Measurements from ENCODE around the gene LTBP1. TPM values are rescaled to one million over a fixed set of nuclear protein-coding genes. Genes with fewer than 3 reads are reported as not detected.

LTBP1 gene
- total RNA-seq, 1 experiment from 2014 or later, result 28.5 TPM

DNA sequence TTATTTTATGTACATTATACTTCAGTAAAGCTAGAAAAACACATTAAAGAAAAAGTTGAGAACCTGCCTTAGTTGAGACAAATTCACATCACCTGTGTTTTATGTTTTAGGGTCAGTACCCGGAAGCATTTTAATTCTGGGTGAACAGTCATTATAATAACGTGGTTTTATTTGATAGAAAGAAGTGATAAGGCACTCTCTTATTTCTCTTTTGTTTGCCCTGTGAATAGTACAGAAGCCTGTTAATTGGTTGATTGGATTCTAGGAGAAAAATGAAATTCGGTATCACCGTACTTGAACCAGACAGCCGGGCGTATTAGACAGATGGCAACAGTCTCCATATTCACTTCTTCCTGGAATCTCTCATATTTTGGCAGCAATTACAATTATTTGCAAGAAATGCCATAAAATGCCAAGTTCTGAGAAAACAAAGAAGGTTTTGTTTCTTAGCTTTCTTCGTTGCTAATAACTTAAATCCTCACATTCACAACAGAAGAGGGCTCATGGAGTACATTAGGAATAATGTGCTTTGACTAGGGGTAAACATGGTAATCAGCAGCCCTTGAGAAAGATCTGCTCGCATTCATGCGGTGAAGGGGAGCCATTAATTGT lies 361.0 kb downstream of the LTBP1 start:
- Histone ChIP-seq H3T11ph (ENCODE audit: low read length) (no peak overlapping the region), H2BK120ac (ENCODE audit: low read depth, low read length, poor library complexity, severe bottlenecking) (no peak overlapping the region), H3K4ac (ENCODE audit: low read depth, low read length) (no peak overlapping the region), H3K9ac (ENCODE audit: extremely low read depth, insufficient read length, low read length) (no peak overlapping the region), H3K56ac (ENCODE audit: insufficient read length, low read depth, low read length) (no peak overlapping the region), H3K27ac (ENCODE audit: insufficient read length, low read depth, low read length) (no peak overlapping the region), H4K5ac (ENCODE audit: insufficient read length, low read depth, low read length) (no peak overlapping the region), H4K91ac (ENCODE audit: insufficient read length, low read depth, low read length) (no peak overlapping the region), H3K18ac (ENCODE audit: insufficient read length, low read depth, low read length) (no peak overlapping the region), H2AFZ (ENCODE audit: low read length) (no peak overlapping the region), H3K14ac (ENCODE audit: insufficient read depth, low read length) (no peak overlapping the region), H2AK5ac (ENCODE audit: insufficient read length, low read length) (no peak overlapping the region), H2BK5ac (ENCODE audit: insufficient read length, low read length) (no peak overlapping the region), H3K27me3 (ENCODE audit: insufficient read depth, low read length) (no peaks in the 10 kb centered on the region), H3K23me2 (ENCODE audit: insufficient read length, low read depth, low read length, poor library complexity, severe bottlenecking) (no peaks in the 10 kb centered on the region), H3K4me1 (ENCODE audit: insufficient read depth, low read length) (no peaks in the 10 kb centered on the region), H3K79me2 (ENCODE audit: insufficient read depth, low read length) (no peaks in the 10 kb centered on the region), H4K8ac (replicated peaks; ENCODE audit: insufficient read length, low read depth, low read length) (no peak overlapping the region), H3K9me3 (ENCODE audit: control insufficient read depth, low read depth, low read length) (no peaks in the 10 kb centered on the region), H2BK20ac (ENCODE audit: low read depth, low read length, poor library complexity, severe bottlenecking) (no peak overlapping the region), H2BK15ac (ENCODE audit: low read depth, low read length) (no peak overlapping the region), H2BK12ac (ENCODE audit: insufficient read length, low read depth, low read length) (no peak overlapping the region), H3K79me1 (ENCODE audit: insufficient read depth, low read depth, low read length, poor library complexity, severe bottlenecking) (no peaks in the 10 kb centered on the region), H3K23ac (ENCODE audit: insufficient read length, low read depth, low read length) (no peak overlapping the region), H4K20me1 (ENCODE audit: control insufficient read depth, insufficient read depth, insufficient read length) (no peaks in the 10 kb centered on the region), H3K4me2 (ENCODE audit: insufficient read depth, insufficient read length, low read length) (no peak overlapping the region)
- no peak for DNase-seq
- Mint-ChIP-seq H3K36me3 (ENCODE audit: insufficient read depth in 1 of 3, low read depth in 3 of 3) (0 out of 7 replicates have a peak, but pooled peaks cover 0 to 4% (median 0%) of the 10 kb centered on the region in 3 experiments), H3K4me3 (no peak overlapping the region), H3K27me3 (ENCODE audit: low read depth) (no peaks in the 10 kb centered on the region), H3K27ac (no peak overlapping the region), H3K4me1 (peaks cover 4 to 5% of the 10 kb centered on the region in 2 experiments; a peak in 3 of 4 replicates), H3K9me3 (no peaks in the 10 kb centered on the region)
- TF ChIP-seq, protein P1, sequence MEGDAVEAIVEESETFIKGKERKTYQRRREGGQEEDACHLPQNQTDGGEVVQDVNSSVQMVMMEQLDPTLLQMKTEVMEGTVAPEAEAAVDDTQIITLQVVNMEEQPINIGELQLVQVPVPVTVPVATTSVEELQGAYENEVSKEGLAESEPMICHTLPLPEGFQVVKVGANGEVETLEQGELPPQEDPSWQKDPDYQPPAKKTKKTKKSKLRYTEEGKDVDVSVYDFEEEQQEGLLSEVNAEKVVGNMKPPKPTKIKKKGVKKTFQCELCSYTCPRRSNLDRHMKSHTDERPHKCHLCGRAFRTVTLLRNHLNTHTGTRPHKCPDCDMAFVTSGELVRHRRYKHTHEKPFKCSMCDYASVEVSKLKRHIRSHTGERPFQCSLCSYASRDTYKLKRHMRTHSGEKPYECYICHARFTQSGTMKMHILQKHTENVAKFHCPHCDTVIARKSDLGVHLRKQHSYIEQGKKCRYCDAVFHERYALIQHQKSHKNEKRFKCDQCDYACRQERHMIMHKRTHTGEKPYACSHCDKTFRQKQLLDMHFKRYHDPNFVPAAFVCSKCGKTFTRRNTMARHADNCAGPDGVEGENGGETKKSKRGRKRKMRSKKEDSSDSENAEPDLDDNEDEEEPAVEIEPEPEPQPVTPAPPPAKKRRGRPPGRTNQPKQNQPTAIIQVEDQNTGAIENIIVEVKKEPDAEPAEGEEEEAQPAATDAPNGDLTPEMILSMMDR (conservative IDR thresholded peaks at IDR 0.05), result no peak
- WGBS (ENCODE audit: extremely low coverage, insufficient read length, low lambda C conversion rate), result no CpG with 5 or more reads among the region's 9 CpGs
